Esophagus muscularis mucosa (tissue), 3 donors: ENCODE results near the gene CTNNA2.

ENCODE experiments used
- CTCF ChIP-seq, 3 experiments: fragments of 200-600 bp in 2 of 3; fragments of 450-650 bp in 1 of 3; sonication (generic) in 2 of 3; IDR thresholded peaks; one replicate each; pipeline ENCODE4 v1.5.1; 2017 to 2019; ENCODE audit warnings: antibody characterized with exemption in 3 of 3, mild to moderate bottlenecking in 2 of 3, moderate library complexity in 1 of 3
- POLR2A ChIP-seq: fragments of 450-650 bp; IDR thresholded peaks from one replicate; pipeline ENCODE4 v1.6.1; 2017; ENCODE audit warnings: antibody characterized with exemption, moderate library complexity, mild to moderate bottlenecking, low read depth
- POLR2AphosphoS5 ChIP-seq, 2 donors: sonication (generic); formaldehyde crosslinking; IDR thresholded peaks; one replicate each; pipeline ENCODE4 v1.6.1; 2017; ENCODE audit warnings: antibody characterized with exemption in 2 of 2

- TF ChIP-seq POLR2A = no peak
- TF ChIP-seq CTCF (IDR thresholded peaks at IDR 0.05) = no peak
- no peak for TF ChIP-seq POLR2AphosphoS5 (IDR thresholded peaks at IDR 0.05)
Observed at GRCh38 chr2:80328159-80328571, 815.3 kb downstream of the CTNNA2 start.
